Erythroblast (primary cell): ENCODE results near the gene SNX24.

Experiments
- GATA1 ChIP-seq: IDR thresholded peaks from 2 replicates; pipeline ENCODE4 v1.6.1; 2011; ENCODE audit warnings: low read depth, mild to moderate bottlenecking, control low read depth, low read length, moderate library complexity
- POLR2A ChIP-seq: IDR thresholded peaks from 2 replicates; pipeline ENCODE4 v1.6.1; 2011; ENCODE audit warnings: mild to moderate bottlenecking, low read length

DNA sequence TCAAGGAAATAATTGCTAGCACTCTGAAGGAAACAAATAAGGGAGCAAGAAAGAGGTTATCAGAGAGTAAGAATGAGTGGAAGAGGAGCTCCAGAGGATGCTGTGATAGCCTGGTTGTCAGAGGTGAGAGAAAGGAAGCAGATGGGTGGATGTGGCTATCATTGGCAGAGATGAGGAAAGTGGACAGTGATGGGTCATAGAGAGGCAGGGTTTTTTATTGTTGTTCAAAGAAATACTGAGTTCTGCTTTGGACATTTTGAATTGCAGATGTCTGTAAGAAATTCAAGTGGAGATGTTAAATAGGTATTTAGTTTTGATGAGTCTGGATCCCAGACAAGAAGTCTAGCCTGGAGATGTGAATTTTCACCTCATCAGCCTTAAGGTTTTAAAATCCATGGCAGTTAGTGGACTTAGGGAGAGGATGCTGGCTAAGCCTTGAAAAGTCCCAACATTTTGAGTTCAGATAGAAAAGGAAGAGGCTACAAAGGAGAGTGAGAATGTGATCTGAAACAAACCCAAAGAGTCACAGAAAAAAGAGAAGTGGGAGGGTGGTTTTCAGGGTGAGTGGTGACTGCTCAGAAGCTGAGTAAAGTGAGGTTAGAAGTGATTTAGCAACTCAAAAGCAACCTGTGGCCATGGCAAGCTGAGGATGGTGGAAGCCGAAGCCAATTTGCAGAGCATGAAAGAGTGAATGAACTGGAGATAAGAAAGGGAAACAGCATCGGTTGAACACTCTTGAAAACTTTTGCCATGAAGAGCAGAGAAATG, 140.7 kb downstream of the SNX24 start:
- no peak for TF ChIP-seq POLR2A
- no peak for TF ChIP-seq GATA1
